ENCODE data around the gene FBXL16. TPM values are rescaled to one million over a fixed set of nuclear protein-coding genes. Genes with fewer than 3 reads are reported as not detected.
"Not testable (repeated sequence)": the region's sequence is repeated elsewhere in the genome, so short reads cannot be mapped to it uniquely, and the experiment has no call there.

The FBXL16 gene
- total RNA-seq, 1 donor from 2014 or later = 3.9 TPM

- Mint-ChIP-seq H3K27me3 (peaks cover 18% of the 10 kb centered on the region), H3K27ac (peak within 1 kb of the TSS; percentile 36), H3K4me3 (peak within 1 kb of the TSS; percentile 84), H3K4me1 (ENCODE audit: unreplicated experiment) (peaks cover 16% of the 10 kb centered on the region), H3K9me3 (no peaks in the 10 kb centered on the region), H3K36me3 (no peaks in the 10 kb centered on the region)
- TF ChIP-seq CTCF (conservative IDR thresholded peaks at IDR 0.05) = no peak
- peak; percentile 93 for DNase-seq (ENCODE audit: extremely low spot score, unreplicated experiment)
These were observed 9.2 kb upstream of the FBXL16 start, which contains the start of gene METRN for GRCh38 chr16:714558-715476. TSS of gene METRN (plus strand) at chr16:715118. CDS start at chr16:715290, 172 bp downstream.

- no peak overlapping the region for H3K27ac Mint-ChIP-seq
- peaks cover 13% of the 10 kb centered on the region for H3K4me1 Mint-ChIP-seq (ENCODE audit: unreplicated experiment)
- TF ChIP-seq CTCF (conservative IDR thresholded peaks at IDR 0.05) = no peak
- DNase-seq (ENCODE audit: extremely low spot score, unreplicated experiment) = no peak
- peaks cover 25% of the 10 kb centered on the region for H3K27me3 Mint-ChIP-seq
- H3K4me3 Mint-ChIP-seq = no peak overlapping the region
- H3K9me3 Mint-ChIP-seq = no peaks in the 10 kb centered on the region
- H3K36me3 Mint-ChIP-seq = no peaks in the 10 kb centered on the region
These were observed 8.5 kb upstream of the FBXL16 start for GRCh38 chr16:714079-714478.

GRCh38 chr16:712740-713250 lies 7.2 kb upstream of the FBXL16 start:
- peak; percentile 69 for TF ChIP-seq CTCF (conservative IDR thresholded peaks at IDR 0.05)
- DNase-seq (ENCODE audit: extremely low spot score, unreplicated experiment); H3K36me3 Mint-ChIP-seq; H3K9me3 Mint-ChIP-seq; H3K4me1 Mint-ChIP-seq (ENCODE audit: unreplicated experiment): not testable (repeated sequence)
- Mint-ChIP-seq H3K4me3 (peak overlapping the region; percentile 44), H3K27me3 (peaks cover 38% of the 10 kb centered on the region), H3K27ac (peak overlapping the region; percentile 78)

GRCh38 chr16:711548-712320 lies 6.1 kb upstream of the FBXL16 start:
- peak; percentile 98 for TF ChIP-seq CTCF (conservative IDR thresholded peaks at IDR 0.05)
- DNase-seq (ENCODE audit: extremely low spot score, unreplicated experiment) = peak; percentile 88
- H3K27ac Mint-ChIP-seq = no peak overlapping the region

GRCh38 chr16:711084-711483 lies 5.5 kb upstream of the FBXL16 start:
- DNase-seq (ENCODE audit: extremely low spot score, unreplicated experiment) = no peak
- no peak overlapping the region for H3K27ac Mint-ChIP-seq
- peaks cover 4% of the 10 kb centered on the region for H3K4me1 Mint-ChIP-seq (ENCODE audit: unreplicated experiment)
- no peak overlapping the region for H3K4me3 Mint-ChIP-seq
- TF ChIP-seq CTCF (conservative IDR thresholded peaks at IDR 0.05) = no peak
- no peaks in the 10 kb centered on the region for H3K36me3 Mint-ChIP-seq
- peaks cover 53% of the 10 kb centered on the region for H3K27me3 Mint-ChIP-seq
- H3K9me3 Mint-ChIP-seq = no peaks in the 10 kb centered on the region

More at GRCh38 chr16:711548-712320, 6.1 kb upstream of the FBXL16 start:
- peaks cover 47% of the 10 kb centered on the region for H3K27me3 Mint-ChIP-seq
- no peaks in the 10 kb centered on the region for H3K9me3 Mint-ChIP-seq
- peaks cover 8% of the 10 kb centered on the region for H3K4me1 Mint-ChIP-seq (ENCODE audit: unreplicated experiment)
- H3K36me3 Mint-ChIP-seq = no peaks in the 10 kb centered on the region
- no peak overlapping the region for H3K4me3 Mint-ChIP-seq
